SK-N-SH (cell line): Measurements from ENCODE around the gene KIFC3. TPM values are rescaled to one million over a fixed set of nuclear protein-coding genes. Genes with fewer than 3 reads are reported as not detected.

ENCODE experiments used
- CTCF ChIA-PET: fragments of 300-600, 350-600 bp; formaldehyde crosslinking; extraction: SDS; loops from one replicate; lab custom pipeline; 2021; lab: Yijun Ruan, JAX
- POLR2A ChIA-PET: fragments of 350-600 bp; sonication (Branson Sonifier 250); formaldehyde crosslinking; extraction: SDS; loops from one replicate; lab custom pipeline; 2020; ENCODE audit warnings: antibody characterized with exemption, inconsistent platforms; lab: Yijun Ruan, JAX
- DNase-seq: peaks from one replicate; pipeline ENCODE4 v3.0.0; 2012
- H2AFZ ChIP-seq: fragments of 200-600 bp; sonication (generic); 2 replicates; pipeline ENCODE4 v1.8.1; 2016; ENCODE audit warnings: antibody characterized with exemption, mild to moderate bottlenecking, low read depth
- H3F3A ChIP-seq: fragments of 200-600 bp; sonication (generic); replicated peaks from 2 replicates; pipeline ENCODE3; 2016; ENCODE audit warnings: antibody characterized with exemption, mild to moderate bottlenecking; ENCODE audit not compliant: insufficient read depth
- H3K27ac ChIP-seq, 2 experiments: fragments of 200-500 bp in 1 of 2; fragments of 200-600 bp in 1 of 2; sonication (Bioruptor generic) in 1 of 2; sonication (generic), shearing (Covaris generic) in 1 of 2; 2 replicates each; pipeline versions ENCODE4 v1.5.1 to v1.6.1; 2014 to 2016; ENCODE audit warnings: low read depth in 2 of 2, inconsistent platforms in 1 of 2, low read length in 1 of 2, mild to moderate bottlenecking in 1 of 2, mixed read lengths in 1 of 2
- H3K27me3 ChIP-seq: fragments of 200-600 bp; sonication (generic), shearing (Covaris generic); 2 replicates; pipeline ENCODE4 v1.6.1; 2016; ENCODE audit warnings: mixed run types; ENCODE audit not compliant: insufficient read depth
- H3K36me3 ChIP-seq, 2 experiments: fragments of 200-500 bp in 1 of 2; fragments of 200-600 bp in 1 of 2; sonication (Bioruptor generic) in 1 of 2; sonication (generic) in 1 of 2; replicated peaks in 1 of 2; 2 replicates each; pipeline versions ENCODE3 to v1.5.1; 2014 to 2016; ENCODE audit warnings: low read length in 1 of 2, mild to moderate bottlenecking in 1 of 2; ENCODE audit not compliant: insufficient read depth in 2 of 2, control insufficient read depth in 1 of 2
- H3K4me1 ChIP-seq, 2 experiments: fragments of 200-500 bp in 1 of 2; fragments of 200-600 bp in 1 of 2; sonication (Bioruptor generic) in 1 of 2; sonication (generic), shearing (Covaris generic) in 1 of 2; 2 replicates each; pipeline versions ENCODE4 v1.5.1 to v1.6.1; 2014 to 2016; ENCODE audit warnings: low read depth in 1 of 2, low read length in 1 of 2, mixed run types in 1 of 2; ENCODE audit not compliant: insufficient read depth in 2 of 2, control insufficient read depth in 1 of 2
- H3K4me2 ChIP-seq: fragments of 200-600 bp; sonication (generic), shearing (Covaris generic); 2 replicates; pipeline ENCODE4 v1.6.1; 2017; ENCODE audit warnings: mixed run types
- H3K4me3 ChIP-seq, 2 experiments: fragments of 200-500 bp in 1 of 2; fragments of 200-600 bp in 1 of 2; sonication (Bioruptor generic) in 1 of 2; sonication (generic), shearing (Covaris generic) in 1 of 2; 2 replicates each; pipeline versions ENCODE4 v1.5.1 to v1.8.1; 2014 to 2016; ENCODE audit warnings: low read depth in 2 of 2, inconsistent platforms in 1 of 2, low read length in 1 of 2, mild to moderate bottlenecking in 1 of 2, mixed read lengths in 1 of 2, moderate library complexity in 1 of 2
- H3K79me2 ChIP-seq: fragments of 200-600 bp; sonication (generic); 2 replicates; pipeline ENCODE4 v1.8.1; 2017; ENCODE audit warnings: mild to moderate bottlenecking; ENCODE audit not compliant: insufficient read depth
- H3K9ac ChIP-seq: fragments of 200-600 bp; sonication (generic); 2 replicates; pipeline ENCODE4 v1.6.1; 2017; ENCODE audit warnings: mixed run types
- H3K9me2 ChIP-seq: fragments of 200-600 bp; sonication (generic); 2 replicates; pipeline ENCODE4 v1.6.1; 2017; ENCODE audit warnings: mixed run types
- H3K9me3 ChIP-seq: fragments of 200-600 bp; sonication (generic); 2 replicates; pipeline ENCODE4 v1.6.1; 2017; ENCODE audit warnings: mixed run types, mild to moderate bottlenecking, moderate library complexity
- H4K20me1 ChIP-seq: fragments of 200-600 bp; sonication (generic); 2 replicates; pipeline ENCODE4 v1.6.1; 2017; ENCODE audit warnings: mild to moderate bottlenecking, mixed run types; ENCODE audit not compliant: insufficient read depth
- CHD2 ChIP-seq: fragments of 150-350 bp; IDR thresholded peaks from 2 replicates; pipeline ENCODE4 v1.6.1; 2018; ENCODE audit warnings: low read length; ENCODE audit not compliant: partially characterized antibody
- EP300 ChIP-seq, 2 experiments: IDR thresholded peaks; 2 replicates each; pipeline versions ENCODE4 v1.4.0 to v1.6.1; 2012; ENCODE audit warnings: borderline replicate concordance in 1 of 2, low read depth in 1 of 2, low read length in 1 of 2
- EZH2phosphoT487 ChIP-seq: fragments of 200-600 bp; sonication (generic); IDR thresholded peaks from 2 replicates; pipeline ENCODE4 v1.6.1; 2017; ENCODE audit warnings: low read depth, mixed run types, mild to moderate bottlenecking, antibody characterized with exemption, moderate library complexity, borderline replicate concordance
- FOSL2 ChIP-seq: IDR thresholded peaks from 2 replicates; pipeline ENCODE4 v1.4.0; 2012; ENCODE audit warnings: low read depth, mild to moderate bottlenecking, moderate library complexity, borderline replicate concordance
- FOXJ3 ChIP-seq: sonication (generic); formaldehyde crosslinking; IDR thresholded peaks from 2 replicates; pipeline ENCODE4 v1.5.1; 2020; ENCODE audit warnings: mild to moderate bottlenecking, missing genetic modification reagents
- JUND ChIP-seq: IDR thresholded peaks from 2 replicates; pipeline ENCODE4 v1.4.0; 2012
- MEF2A ChIP-seq: IDR thresholded peaks from 2 replicates; pipeline ENCODE4 v1.4.0; 2012; ENCODE audit warnings: low read depth, borderline replicate concordance
- MXI1 ChIP-seq: IDR thresholded peaks from 2 replicates; pipeline ENCODE4 v1.6.1; 2012; ENCODE audit warnings: mild to moderate bottlenecking, low read depth, low read length, improper control_type of control experiment
- NRF1 ChIP-seq: IDR thresholded peaks from 2 replicates; pipeline ENCODE4 v1.6.1; 2012; ENCODE audit warnings: low read depth, mild to moderate bottlenecking, low read length
- POLR2AphosphoS5 ChIP-seq: IDR thresholded peaks from 2 replicates; pipeline ENCODE4 v1.6.1; 2012; ENCODE audit warnings: low read depth, low read length
- RCOR1 ChIP-seq: fragments of 150-350 bp; IDR thresholded peaks from 2 replicates; pipeline ENCODE4 v1.6.1; 2017; ENCODE audit warnings: antibody characterized with exemption, low read length
- SIN3A ChIP-seq: IDR thresholded peaks from 2 replicates; pipeline ENCODE4 v1.6.1; 2012; ENCODE audit warnings: low read depth, mild to moderate bottlenecking, low read length, moderate library complexity, borderline replicate concordance
- TAF1 ChIP-seq: IDR thresholded peaks from 2 replicates; pipeline ENCODE4 v1.6.1; 2012; ENCODE audit warnings: low read depth, mild to moderate bottlenecking, low read length, moderate library complexity, borderline replicate concordance
- TCF12 ChIP-seq: IDR thresholded peaks from 2 replicates; pipeline ENCODE4 v1.4.0; 2012
- YY1 ChIP-seq: IDR thresholded peaks from 2 replicates; pipeline ENCODE4 v1.4.0; 2012; ENCODE audit warnings: low read depth, mild to moderate bottlenecking
- WGBS: methylation state at CpG from one replicate; pipeline ENCODE4 v1.1.6; 2017; ENCODE audit warnings: low lambda C conversion rate; 5-methylcytosine and 5-hydroxymethylcytosine counted together
- polyA plus RNA-seq, 3 experiments: library from polyadenylated mRNA; depleted of rRNA; stranded (reverse); fragments of >200 nt; gene quantifications; 2 replicates each; pipeline ENCODE4 v1.2.3, GENCODE V29; 2012
- TF ChIP-seq, protein P1 (sequence below): IDR thresholded peaks from 2 replicates; pipeline ENCODE4 v1.4.0; 2012; ENCODE audit warnings: low read depth, borderline replicate concordance
- TF ChIP-seq, protein P2 (sequence below): fragments of 150-350 bp; IDR thresholded peaks from 2 replicates; pipeline ENCODE4 v1.6.1; 2016; ENCODE audit warnings: mild to moderate bottlenecking, low read depth, low read length
- TF ChIP-seq, protein P3 (sequence below): IDR thresholded peaks from 2 replicates; pipeline ENCODE4; 2012
- TF ChIP-seq, protein P4 (sequence below): IDR thresholded peaks from 2 replicates; pipeline ENCODE4 v1.6.1; 2012; ENCODE audit warnings: mild to moderate bottlenecking, low read depth, low read length, moderate library complexity
- TF ChIP-seq, protein P5 (sequence below): IDR thresholded peaks from 2 replicates; pipeline ENCODE4 v1.4.0; 2012; ENCODE audit warnings: low read depth

Gene KIFC3
- polyA plus RNA-seq, 1 of the 3 experiments (the other 2 are of a cell fraction), result 65.4 TPM

DNA sequence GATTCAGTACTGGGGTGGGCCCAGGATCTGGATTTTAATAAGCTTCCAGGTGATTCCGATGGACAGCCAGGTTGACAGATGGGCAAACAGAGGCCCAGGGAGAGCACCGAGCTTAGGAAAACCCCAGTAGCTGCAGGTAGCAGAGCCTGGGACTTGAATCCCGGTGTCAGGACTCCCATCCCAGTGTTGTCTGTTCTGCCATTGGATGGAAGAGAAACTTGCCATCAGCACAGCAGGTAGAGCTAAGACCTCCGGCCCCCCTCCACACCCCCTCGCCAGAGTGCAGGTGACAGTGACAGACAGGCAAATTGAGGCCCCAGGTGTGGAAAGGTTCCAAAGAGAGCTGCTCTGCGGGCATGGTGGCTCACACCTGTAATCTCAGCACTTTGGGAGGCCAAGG is 54.3 kb downstream of the KIFC3 start:
- Histone ChIP-seq H3F3A (no peaks in the 10 kb centered on the region), H3K27me3 (no peaks in the 10 kb centered on the region), H3K79me2 (no peaks in the 10 kb centered on the region), H3K36me3 (peaks cover 3 to 13% of the 10 kb centered on the region in 2 experiments), H2AFZ (no peak overlapping the region), H3K4me3 (no peak overlapping the region), H3K4me2 (no peak overlapping the region), H3K9me3 (no peaks in the 10 kb centered on the region), H3K9ac (no peak overlapping the region), H3K4me1 (no peaks in the 10 kb centered on the region; a peak in 1 of 4 replicates), H3K9me2 (no peaks in the 10 kb centered on the region), H4K20me1 (no peaks in the 10 kb centered on the region), H3K27ac (no peak overlapping the region)
- no peak for TF ChIP-seq CHD2
- TF ChIP-seq, protein P1, sequence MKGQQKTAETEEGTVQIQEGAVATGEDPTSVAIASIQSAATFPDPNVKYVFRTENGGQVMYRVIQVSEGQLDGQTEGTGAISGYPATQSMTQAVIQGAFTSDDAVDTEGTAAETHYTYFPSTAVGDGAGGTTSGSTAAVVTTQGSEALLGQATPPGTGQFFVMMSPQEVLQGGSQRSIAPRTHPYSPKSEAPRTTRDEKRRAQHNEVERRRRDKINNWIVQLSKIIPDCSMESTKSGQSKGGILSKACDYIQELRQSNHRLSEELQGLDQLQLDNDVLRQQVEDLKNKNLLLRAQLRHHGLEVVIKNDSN, result no peak
- TF ChIP-seq EP300 (IDR thresholded peaks at IDR 0.05; ENCODE audit: borderline replicate concordance in 1 of 2, low read depth in 1 of 2, low read length in 1 of 2), result no peak
- TF ChIP-seq SIN3A, result no peak
- TF ChIP-seq POLR2AphosphoS5, result no peak
- TF ChIP-seq MEF2A, result no peak
- no peak for TF ChIP-seq MXI1
- ChIA-PET POLR2A (no interaction called here), CTCF (interaction anchor here (2.0 kb wide), 1 partner anchor 9 kb away, joined by 10 read pairs; no protein-coding TSS in a partner anchor)
- WGBS, result 86% methylated on average over 2 of the region's 6 CpGs
- no peak for DNase-seq

DNA sequence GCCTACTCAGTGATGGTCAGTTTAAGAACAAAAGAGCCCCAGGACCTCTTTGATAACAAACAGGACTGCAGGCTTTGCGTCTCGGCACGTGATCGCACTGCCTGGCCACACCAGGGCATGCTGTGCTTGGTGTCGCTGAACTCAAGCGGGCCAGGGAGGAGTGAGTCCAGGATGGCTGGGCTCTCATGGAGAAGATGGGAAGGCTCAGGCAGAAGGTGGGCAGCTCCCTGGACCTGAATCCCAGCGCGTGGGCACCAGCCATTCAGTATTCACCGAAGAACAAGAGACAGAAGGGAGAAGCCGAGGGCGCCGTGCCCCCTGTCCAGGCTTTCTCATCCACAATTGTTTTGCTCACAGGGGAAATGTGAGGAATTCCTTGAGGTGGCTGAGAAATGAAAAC is 54.8 kb downstream of the KIFC3 start:
- Histone ChIP-seq H3K9ac (no peak overlapping the region), H3K4me3 (no peak overlapping the region), H3K27ac (no peak overlapping the region), H3K27me3 (no peaks in the 10 kb centered on the region), H3K79me2 (no peaks in the 10 kb centered on the region), H3F3A (no peaks in the 10 kb centered on the region), H3K9me2 (no peaks in the 10 kb centered on the region), H4K20me1 (no peaks in the 10 kb centered on the region), H3K4me2 (no peak overlapping the region), H3K36me3 (peaks cover 3 to 13% of the 10 kb centered on the region in 2 experiments), H3K4me1 (no peaks in the 10 kb centered on the region; a peak in 1 of 4 replicates), H3K9me3 (no peaks in the 10 kb centered on the region), H2AFZ (no peak overlapping the region)
- no peak for DNase-seq
- TF ChIP-seq TCF12 (no peak), MXI1 (no peak), YY1 (no peak), FOSL2 (no peak), NRF1 (no peak), SIN3A (no peak), FOXJ3 (CRISPR knock-in tag) (no peak), MEF2A (no peak), RCOR1 (no peak), CHD2 (no peak), TAF1 (no peak), POLR2AphosphoS5 (no peak), EZH2phosphoT487 (no peak), JUND (no peak)
- TF ChIP-seq, protein P2, sequence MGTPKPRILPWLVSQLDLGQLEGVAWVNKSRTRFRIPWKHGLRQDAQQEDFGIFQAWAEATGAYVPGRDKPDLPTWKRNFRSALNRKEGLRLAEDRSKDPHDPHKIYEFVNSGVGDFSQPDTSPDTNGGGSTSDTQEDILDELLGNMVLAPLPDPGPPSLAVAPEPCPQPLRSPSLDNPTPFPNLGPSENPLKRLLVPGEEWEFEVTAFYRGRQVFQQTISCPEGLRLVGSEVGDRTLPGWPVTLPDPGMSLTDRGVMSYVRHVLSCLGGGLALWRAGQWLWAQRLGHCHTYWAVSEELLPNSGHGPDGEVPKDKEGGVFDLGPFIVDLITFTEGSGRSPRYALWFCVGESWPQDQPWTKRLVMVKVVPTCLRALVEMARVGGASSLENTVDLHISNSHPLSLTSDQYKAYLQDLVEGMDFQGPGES, result no peak
- TF ChIP-seq, protein P3, sequence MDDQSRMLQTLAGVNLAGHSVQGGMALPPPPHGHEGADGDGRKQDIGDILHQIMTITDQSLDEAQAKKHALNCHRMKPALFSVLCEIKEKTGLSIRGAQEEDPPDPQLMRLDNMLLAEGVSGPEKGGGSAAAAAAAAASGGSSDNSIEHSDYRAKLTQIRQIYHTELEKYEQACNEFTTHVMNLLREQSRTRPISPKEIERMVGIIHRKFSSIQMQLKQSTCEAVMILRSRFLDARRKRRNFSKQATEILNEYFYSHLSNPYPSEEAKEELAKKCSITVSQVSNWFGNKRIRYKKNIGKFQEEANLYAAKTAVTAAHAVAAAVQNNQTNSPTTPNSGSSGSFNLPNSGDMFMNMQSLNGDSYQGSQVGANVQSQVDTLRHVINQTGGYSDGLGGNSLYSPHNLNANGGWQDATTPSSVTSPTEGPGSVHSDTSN, result no peak
- TF ChIP-seq, protein P4, sequence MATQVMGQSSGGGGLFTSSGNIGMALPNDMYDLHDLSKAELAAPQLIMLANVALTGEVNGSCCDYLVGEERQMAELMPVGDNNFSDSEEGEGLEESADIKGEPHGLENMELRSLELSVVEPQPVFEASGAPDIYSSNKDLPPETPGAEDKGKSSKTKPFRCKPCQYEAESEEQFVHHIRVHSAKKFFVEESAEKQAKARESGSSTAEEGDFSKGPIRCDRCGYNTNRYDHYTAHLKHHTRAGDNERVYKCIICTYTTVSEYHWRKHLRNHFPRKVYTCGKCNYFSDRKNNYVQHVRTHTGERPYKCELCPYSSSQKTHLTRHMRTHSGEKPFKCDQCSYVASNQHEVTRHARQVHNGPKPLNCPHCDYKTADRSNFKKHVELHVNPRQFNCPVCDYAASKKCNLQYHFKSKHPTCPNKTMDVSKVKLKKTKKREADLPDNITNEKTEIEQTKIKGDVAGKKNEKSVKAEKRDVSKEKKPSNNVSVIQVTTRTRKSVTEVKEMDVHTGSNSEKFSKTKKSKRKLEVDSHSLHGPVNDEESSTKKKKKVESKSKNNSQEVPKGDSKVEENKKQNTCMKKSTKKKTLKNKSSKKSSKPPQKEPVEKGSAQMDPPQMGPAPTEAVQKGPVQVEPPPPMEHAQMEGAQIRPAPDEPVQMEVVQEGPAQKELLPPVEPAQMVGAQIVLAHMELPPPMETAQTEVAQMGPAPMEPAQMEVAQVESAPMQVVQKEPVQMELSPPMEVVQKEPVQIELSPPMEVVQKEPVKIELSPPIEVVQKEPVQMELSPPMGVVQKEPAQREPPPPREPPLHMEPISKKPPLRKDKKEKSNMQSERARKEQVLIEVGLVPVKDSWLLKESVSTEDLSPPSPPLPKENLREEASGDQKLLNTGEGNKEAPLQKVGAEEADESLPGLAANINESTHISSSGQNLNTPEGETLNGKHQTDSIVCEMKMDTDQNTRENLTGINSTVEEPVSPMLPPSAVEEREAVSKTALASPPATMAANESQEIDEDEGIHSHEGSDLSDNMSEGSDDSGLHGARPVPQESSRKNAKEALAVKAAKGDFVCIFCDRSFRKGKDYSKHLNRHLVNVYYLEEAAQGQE, result no peak
- TF ChIP-seq, protein P5, sequence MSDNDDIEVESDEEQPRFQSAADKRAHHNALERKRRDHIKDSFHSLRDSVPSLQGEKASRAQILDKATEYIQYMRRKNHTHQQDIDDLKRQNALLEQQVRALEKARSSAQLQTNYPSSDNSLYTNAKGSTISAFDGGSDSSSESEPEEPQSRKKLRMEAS, result no peak
- CTCF ChIA-PET, result no interaction called here
- POLR2A ChIA-PET, result no interaction called here
- WGBS, result 97% methylated on average over 12 of the region's 12 CpGs
